HepG2 (cell line): Measurements from ENCODE around the gene ARMC2. TPM values are rescaled to one million over a fixed set of nuclear protein-coding genes. Genes with fewer than 3 reads are reported as not detected.

Experiments
- ATAC-seq: fragments of 200-7000 bp; cut with Tn5 transposase; 3 replicates; pipeline ENCODE4 v1.9.1; 2020; ENCODE audit warnings: mild to moderate bottlenecking, moderate library complexity
- BruUV-seq: library from RNA; stranded (reverse); fragments of 400-500 nt; replicated peaks from 2 replicates; lab custom pipeline; 2021; lab: Mats Ljungman, UMichigan
- CTCF ChIA-PET: fragments of 300-600 bp; formaldehyde crosslinking; extraction: SDS; loops from one replicate; lab custom pipeline; 2021; ENCODE audit warnings: low total read pairs, inconsistent platforms, low intra/inter-chr PET ratio; lab: Yijun Ruan, JAX
- POLR2A ChIA-PET: fragments of 350-600 bp; sonication (Branson Sonifier 250); formaldehyde crosslinking; loops from one replicate; lab custom pipeline; 2020; ENCODE audit warnings: antibody characterized with exemption, inconsistent platforms; lab: Yijun Ruan, JAX
- DNase-seq: peaks from one replicate; pipeline ENCODE4 v3.0.0-alpha.2; 2015; ENCODE audit warnings: low spot score
- FAIRE-seq: peaks from 3 replicates; lab custom pipeline; 2011; peaks lifted over from hg19 to GRCh38; lab: Jason Lieb, UNC
- H2AFZ ChIP-seq: one replicate; pipeline ENCODE4 v1.6.1; 2011; ENCODE audit warnings: low read length, inconsistent platforms
- H3K27ac ChIP-seq: fragments of 300-600 bp; 3 replicates; pipeline ENCODE4 v1.8.0; 2011; ENCODE audit warnings: mixed run types, mild to moderate bottlenecking, mixed read lengths, low read length, inconsistent platforms; ENCODE audit not compliant: insufficient read depth; ENCODE audit errors: extremely low read length
- H3K27me3 ChIP-seq, 2 experiments: fragments of 200-600 bp in 1 of 2; 2 replicates in 1 of 2; 3 replicates in 1 of 2; pipeline versions ENCODE4 v1.6.0 to v1.8.0; 2011; ENCODE audit warnings: low read length in 2 of 2, mild to moderate bottlenecking in 2 of 2, moderate library complexity in 2 of 2, inconsistent platforms in 1 of 2; ENCODE audit not compliant: insufficient read depth in 2 of 2, control insufficient read depth in 1 of 2
- H3K36me3 ChIP-seq, 2 experiments: fragments of 200-600 bp in 1 of 2; replicated peaks in 1 of 2; 2 replicates in 1 of 2; 3 replicates in 1 of 2; pipeline versions ENCODE4 v1.5.1 to v1.8.0; 2011; ENCODE audit warnings: low read length in 2 of 2, inconsistent platforms in 1 of 2; ENCODE audit not compliant: insufficient read depth in 2 of 2, control insufficient read depth in 1 of 2
- H3K4me1 ChIP-seq: 2 replicates; pipeline ENCODE4 v1.5.1; 2012; ENCODE audit warnings: low read length, inconsistent platforms; ENCODE audit not compliant: insufficient read depth
- H3K4me2 ChIP-seq: 2 replicates; pipeline ENCODE4 v1.6.0; 2011; ENCODE audit warnings: low read depth, low read length, inconsistent platforms
- H3K4me3 ChIP-seq, 3 experiments: fragments of 200-600 bp in 1 of 3; sonication (generic), shearing (Covaris generic) in 1 of 3; replicated peaks in 1 of 3; 2 replicates each; pipeline ENCODE4 v1.5.1; 2011 to 2016; ENCODE audit warnings: low read length in 3 of 3, inconsistent platforms in 2 of 3, low read depth in 2 of 3, mild to moderate bottlenecking in 2 of 3, control low read depth in 1 of 3, mixed read lengths in 1 of 3; ENCODE audit not compliant: insufficient read depth in 1 of 3
- H3K79me2 ChIP-seq: one replicate; pipeline ENCODE4 v1.6.1; 2011; ENCODE audit warnings: low read length, inconsistent platforms; ENCODE audit not compliant: insufficient read depth
- H3K9ac ChIP-seq: 2 replicates; pipeline ENCODE4 v1.6.0; 2011; ENCODE audit warnings: mild to moderate bottlenecking, low read depth, low read length, inconsistent platforms; ENCODE audit not compliant: insufficient read depth
- H3K9me3 ChIP-seq: 2 replicates; pipeline ENCODE4 v1.5.1; 2012; ENCODE audit warnings: mild to moderate bottlenecking, low read length
- H4K20me1 ChIP-seq: 2 replicates; pipeline ENCODE4 v1.6.0; 2011; ENCODE audit warnings: inconsistent platforms, mild to moderate bottlenecking, low read length, moderate library complexity; ENCODE audit not compliant: insufficient read depth
- HMG20B ChIP-seq: conservative IDR thresholded peaks from 2 replicates; pipeline ENCODE4 v1.6.1; 2016; ENCODE audit warnings: missing genetic modification reagents, missing compliant biosample characterization
- SP5 ChIP-seq: IDR thresholded peaks from 2 replicates; pipeline ENCODE4 v1.6.1; 2016; ENCODE audit warnings: low read depth, borderline replicate concordance
- SSRP1 ChIP-seq: IDR thresholded peaks from 2 replicates; pipeline ENCODE4 v1.6.1; 2016; ENCODE audit warnings: control low read depth
- TEAD3 ChIP-seq: optimal IDR thresholded peaks from 2 replicates; pipeline ENCODE3; 2016; ENCODE audit warnings: borderline replicate concordance
- ZFY ChIP-seq: sonication (generic); formaldehyde crosslinking; IDR thresholded peaks from 2 replicates; pipeline ENCODE4 v1.4.0; 2020; ENCODE audit warnings: missing genetic modification reagents
- WGBS: methylation state at CpG from one replicate; pipeline ENCODE4 v1.1.6; 2017; ENCODE audit warnings: low lambda C conversion rate; 5-methylcytosine and 5-hydroxymethylcytosine counted together
- in situ Hi-C: cut with HindIII; loops from 2 replicates; pipeline ENCODE4 v1.10.0; 2017; ENCODE audit warnings: low pct_unique_long_range_greater_than_20kb; ENCODE audit not compliant: extremely low pct_ligation_motif_present
- intact Hi-C: fragments of 100-400 bp; cut with micrococcal nuclease; formaldehyde crosslinking; loops from one replicate; pipeline ENCODE4 v1.10.0; 2022; ENCODE audit not compliant: unreplicated experiment
- polyA plus RNA-seq, 8 experiments: library from polyadenylated mRNA; depleted of rRNA in 3 of 8; stranded (reverse) in 7 of 8; unstranded in 1 of 8; fragments of >200 nt; fragmentation: Illumina TruSeq in 4 of 8; extraction: Trizol in 4 of 8; gene quantifications; 2 replicates each; pipeline versions ENCODE4 v1.2.1 to v1.2.3, GENCODE V29; 2011 to 2016; ENCODE audit warnings: low read depth in 4 of 8, missing spikeins in 1 of 8, mixed read lengths in 1 of 8; ENCODE audit not compliant: insufficient read depth in 1 of 8
- total RNA-seq, 5 experiments: library from RNA; depleted of rRNA; stranded (reverse); fragments of >200 nt; fragmentation: Illumina TruSeq; extraction: Trizol; gene quantifications; 2 replicates each; pipeline ENCODE4 v1.2.3, GENCODE V29; 2016; ENCODE audit warnings: low read depth in 1 of 5
- TF ChIP-seq, protein P1 (sequence below): sonication (generic); formaldehyde crosslinking; IDR thresholded peaks from 2 replicates; pipeline ENCODE4 v1.5.1; 2020; ENCODE audit warnings: mild to moderate bottlenecking, missing genetic modification reagents

ARMC2 gene
- total and polyA plus RNA-seq, 2 of the 13 experiments (the other 11 are each of a cell fraction or from before 2014, with no cell fraction given), result 1.4 to 3.2 TPM

- intact Hi-C loops, result no loop called here
- no TSS peak for BruUV-seq
- WGBS, result 36% methylated on average over 2 of the region's 2 CpGs
These were observed 121.6 kb downstream of the ARMC2 start for GRCh38 chr6:108969776-108970175.

GRCh38 chr6:108974201-108974600, 126.0 kb downstream of the ARMC2 start:
- peaks cover 25% of the 10 kb centered on the region for H3K4me1 ChIP-seq
- BruUV-seq, result no TSS peak
- ChIA-PET POLR2A (no interaction called here), CTCF (no interaction called here)
- H3K9me3 ChIP-seq, result no peaks in the 10 kb centered on the region
- H3K36me3 ChIP-seq, result no peaks in the 10 kb centered on the region
- ATAC-seq (no peak), FAIRE-seq (no peak), DNase-seq (no peak)
- no peak overlapping the region for H2AFZ ChIP-seq
- H3K9ac ChIP-seq, result no peak overlapping the region
- intact Hi-C loops (no loop called here), in situ Hi-C loops (no loop called here)
- WGBS, result 47% methylated on average over 1 of the region's 1 CpG
- H3K27ac ChIP-seq, result no peak overlapping the region
- H3K4me3 ChIP-seq, result no peak overlapping the region
- no peak overlapping the region for H3K4me2 ChIP-seq
- H3K79me2 ChIP-seq, result no peaks in the 10 kb centered on the region
- no peaks in the 10 kb centered on the region for H4K20me1 ChIP-seq
- H3K27me3 ChIP-seq, result no peaks in the 10 kb centered on the region; a peak in 1 of 5 replicates
- no peak for TF ChIP-seq ZFY
- no peak for TF ChIP-seq HMG20B (CRISPR knock-in tag)
- no peak for TF ChIP-seq SSRP1 (CRISPR knock-in tag)

More at GRCh38 chr6:108969776-108970175, 121.6 kb downstream of the ARMC2 start:
- no peaks in the 10 kb centered on the region for H3K36me3 ChIP-seq
- H3K27ac ChIP-seq, result no peak overlapping the region
- no peak overlapping the region for H3K9ac ChIP-seq
- POLR2A ChIA-PET, result interaction anchor here (0.9 kb wide), 1 partner anchor 126 kb away, joined by 3 read pairs; the partner anchor contains the start of gene CEP57L1
- TF ChIP-seq, protein P1, sequence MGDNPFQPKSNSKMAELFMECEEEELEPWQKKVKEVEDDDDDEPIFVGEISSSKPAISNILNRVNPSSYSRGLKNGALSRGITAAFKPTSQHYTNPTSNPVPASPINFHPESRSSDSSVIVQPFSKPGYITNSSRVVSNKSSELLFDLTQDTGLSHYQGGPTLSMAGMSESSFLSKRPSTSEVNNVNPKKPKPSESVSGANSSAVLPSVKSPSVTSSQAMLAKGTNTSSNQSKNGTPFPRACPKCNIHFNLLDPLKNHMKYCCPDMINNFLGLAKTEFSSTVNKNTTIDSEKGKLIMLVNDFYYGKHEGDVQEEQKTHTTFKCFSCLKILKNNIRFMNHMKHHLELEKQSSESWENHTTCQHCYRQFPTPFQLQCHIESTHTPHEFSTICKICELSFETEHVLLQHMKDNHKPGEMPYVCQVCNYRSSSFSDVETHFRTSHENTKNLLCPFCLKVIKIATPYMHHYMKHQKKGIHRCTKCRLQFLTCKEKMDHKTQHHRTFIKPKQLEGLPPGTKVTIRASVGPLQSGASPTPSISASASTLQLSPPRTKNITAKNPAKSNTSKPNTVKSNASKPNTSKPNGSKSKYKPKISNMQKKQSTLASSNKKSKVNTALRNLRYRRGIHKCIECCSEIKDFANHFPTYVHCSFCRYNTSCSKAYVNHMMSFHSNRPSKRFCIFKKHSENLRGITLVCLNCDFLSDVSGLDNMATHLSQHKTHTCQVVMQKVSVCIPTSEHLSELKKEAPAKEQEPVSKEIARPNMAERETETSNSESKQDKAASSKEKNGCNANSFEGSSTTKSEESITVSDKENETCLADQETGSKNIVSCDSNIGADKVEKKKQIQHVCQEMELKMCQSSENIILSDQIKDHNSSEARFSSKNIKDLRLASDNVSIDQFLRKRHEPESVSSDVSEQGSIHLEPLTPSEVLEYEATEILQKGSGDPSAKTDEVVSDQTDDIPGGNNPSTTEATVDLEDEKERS, result no peak
- TF ChIP-seq TEAD3 (CRISPR knock-in tag), result peak; percentile 50
- TF ChIP-seq SP5 (CRISPR knock-in tag), result no peak
- TF ChIP-seq, all 625 proteins: peak for 1
- peaks cover 36% of the 10 kb centered on the region for H3K4me1 ChIP-seq
- CTCF ChIA-PET, result no interaction called here
- no peak overlapping the region for H3K4me3 ChIP-seq
- no peak for DNase-seq
- H3K79me2 ChIP-seq, result no peaks in the 10 kb centered on the region
- H2AFZ ChIP-seq, result no peak overlapping the region
- no peak for ATAC-seq
- no peak for FAIRE-seq
- H4K20me1 ChIP-seq, result no peaks in the 10 kb centered on the region
- no peaks in the 10 kb centered on the region for H3K9me3 ChIP-seq
- in situ Hi-C loops, result no loop called here
- H3K27me3 ChIP-seq, result no peaks in the 10 kb centered on the region; a peak in 1 of 5 replicates
- H3K4me2 ChIP-seq, result no peak overlapping the region
